ENCODE data around the gene RNF125. TPM values are rescaled to one million over a fixed set of nuclear protein-coding genes. Genes with fewer than 3 reads are reported as not detected.

The RNF125 gene
- total RNA-seq, 6 experiments from 2014 or later: 2.9 to 14.1 (median 5.8) TPM

GRCh38 chr18:32096946-32097345, 78.3 kb downstream of the RNF125 start:
- WGBS (ENCODE audit: insufficient coverage, low coverage, low lambda C conversion rate, missing lambda C conversion rate): 96% methylated on average over 2 of the region's 2 CpGs
- no peaks in the 10 kb centered on the region for H3K36me3 ChIP-seq
- peaks cover 0 to 36% (median 22%) of the 10 kb centered on the region in 4 donors for H3K4me1 ChIP-seq
- intact Hi-C loops (cut with DNase I): no loop called here
- no peak overlapping the region for H3K27ac ChIP-seq
- DNase-seq: no peak
- H3K4me3 ChIP-seq: no peak overlapping the region
- H3K9me3 ChIP-seq: no peaks in the 10 kb centered on the region
- no peak for ATAC-seq
- no peaks in the 10 kb centered on the region for H3K27me3 ChIP-seq
- TF ChIP-seq POLR2A (IDR thresholded peaks at IDR 0.05): no peak
- no peak for TF ChIP-seq CTCF (IDR thresholded peaks at IDR 0.05)

- DNase-seq (no peak), ATAC-seq (no peak)
- intact Hi-C loops (cut with DNase I): no loop called here
- Histone ChIP-seq H3K9me3 (no peaks in the 10 kb centered on the region), H3K27me3 (no peaks in the 10 kb centered on the region), H3K4me1 (peaks cover 0 to 1% (median 0%) of the 10 kb centered on the region in 4 donors), H3K27ac (no peak overlapping the region), H3K4me3 (no peak overlapping the region), H3K36me3 (no peaks in the 10 kb centered on the region)
- TF ChIP-seq CTCF (IDR thresholded peaks at IDR 0.05) (no peak), POLR2A (IDR thresholded peaks at IDR 0.05) (no peak)
- 73% methylated on average over 2 of the region's 2 CpGs for WGBS (ENCODE audit: insufficient coverage, low coverage, low lambda C conversion rate, missing lambda C conversion rate)
Observed at GRCh38 chr18:32104516-32104915, 85.9 kb downstream of the RNF125 start.

GRCh38 chr18:32110005-32110404, 91.4 kb downstream of the RNF125 start:
- DNase-seq (no peak), ATAC-seq (no peak)
- intact Hi-C loops (cut with DNase I): no loop called here
- Histone ChIP-seq H3K9me3 (no peaks in the 10 kb centered on the region), H3K36me3 (no peaks in the 10 kb centered on the region), H3K4me3 (no peak overlapping the region), H3K27ac (no peak overlapping the region), H3K4me1 (peaks cover 0 to 21% (median 5%) of the 10 kb centered on the region in 4 donors), H3K27me3 (no peaks in the 10 kb centered on the region)
- TF ChIP-seq POLR2A (IDR thresholded peaks at IDR 0.05) (no peak), CTCF (IDR thresholded peaks at IDR 0.05) (no peak)
- 91% methylated on average over 3 of the region's 3 CpGs for WGBS (ENCODE audit: insufficient coverage, low coverage, low lambda C conversion rate, missing lambda C conversion rate)

- ATAC-seq: no peak
- H3K27ac ChIP-seq: no peak overlapping the region
Observed at GRCh38 chr18:32111706-32112105, 93.1 kb downstream of the RNF125 start.

More at GRCh38 chr18:32111706-32112105, 93.1 kb downstream of the RNF125 start:
- WGBS (ENCODE audit: insufficient coverage, low coverage, low lambda C conversion rate, missing lambda C conversion rate): 79% methylated on average over 3 of the region's 3 CpGs
- Histone ChIP-seq H3K27me3 (no peaks in the 10 kb centered on the region), H3K4me3 (no peak overlapping the region), H3K9me3 (no peaks in the 10 kb centered on the region), H3K36me3 (peaks cover 0 to 4% (median 0%) of the 10 kb centered on the region in 4 donors), H3K4me1 (peaks cover 0 to 21% (median 5%) of the 10 kb centered on the region in 4 donors)
- intact Hi-C loops (cut with DNase I): no loop called here
- DNase-seq: no peak
- TF ChIP-seq POLR2A (IDR thresholded peaks at IDR 0.05): no peak
- no peak for TF ChIP-seq CTCF (IDR thresholded peaks at IDR 0.05)

Data from right lobe of liver (tissue), 6 donors.